GM21447 (cell line): ENCODE data around the gene STON1.
"Not testable (repeated sequence)": the region's sequence is repeated elsewhere in the genome, so short reads cannot be mapped to it uniquely, and the experiment has no call there.

Experiments
- ATAC-seq: cut with Tn5 transposase; IDR thresholded peaks from one replicate; pipeline ENCODE4 v1.9.1; 2021; ENCODE audit not compliant: unreplicated experiment

Gene STON1

DNA sequence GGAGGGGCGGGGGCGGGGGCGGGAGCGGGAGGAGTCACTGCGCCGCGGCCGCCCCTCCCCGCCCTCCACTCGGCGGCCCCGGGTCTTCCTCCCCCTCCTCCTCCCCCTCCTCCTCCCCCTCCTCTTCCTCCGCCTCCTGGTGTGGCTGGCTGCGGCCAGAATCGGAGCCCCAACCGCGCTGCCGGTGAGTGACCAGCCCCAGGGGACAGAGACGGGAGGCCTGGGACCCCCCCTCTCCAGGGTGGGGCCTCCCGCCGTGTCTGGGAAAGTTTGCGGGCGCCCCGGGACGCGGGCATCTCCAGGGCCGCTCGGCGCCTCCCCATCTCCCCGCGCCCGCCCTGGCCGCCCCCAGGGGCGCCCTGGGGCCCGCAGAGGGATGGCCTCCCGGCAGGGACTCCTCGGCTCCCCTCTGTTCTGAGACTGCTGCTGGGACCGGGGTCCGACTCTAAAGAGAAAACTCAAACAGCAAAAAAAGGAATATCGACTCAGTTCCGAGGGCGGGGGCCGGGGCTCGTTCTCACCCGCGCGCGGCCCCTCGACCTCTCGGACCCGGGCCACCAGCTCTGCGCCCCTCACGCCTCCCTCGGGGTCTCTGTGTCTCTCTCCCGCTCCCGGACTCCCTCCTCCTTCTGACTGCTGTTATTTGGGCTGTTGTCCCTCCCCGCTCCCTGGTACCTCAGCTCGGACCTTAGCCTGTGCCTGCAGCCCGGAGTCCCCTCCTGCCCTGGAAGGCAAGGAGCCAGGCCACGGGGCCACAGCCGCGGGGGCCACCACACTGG, at the start of gene STON1:
Gene STON1 (plus strand): TSS at position 122 of the 779 bp plus-strand sequence. CDS start 50,480 bp downstream, outside the sequence.
- ATAC-seq: peak; percentile 44

DNA sequence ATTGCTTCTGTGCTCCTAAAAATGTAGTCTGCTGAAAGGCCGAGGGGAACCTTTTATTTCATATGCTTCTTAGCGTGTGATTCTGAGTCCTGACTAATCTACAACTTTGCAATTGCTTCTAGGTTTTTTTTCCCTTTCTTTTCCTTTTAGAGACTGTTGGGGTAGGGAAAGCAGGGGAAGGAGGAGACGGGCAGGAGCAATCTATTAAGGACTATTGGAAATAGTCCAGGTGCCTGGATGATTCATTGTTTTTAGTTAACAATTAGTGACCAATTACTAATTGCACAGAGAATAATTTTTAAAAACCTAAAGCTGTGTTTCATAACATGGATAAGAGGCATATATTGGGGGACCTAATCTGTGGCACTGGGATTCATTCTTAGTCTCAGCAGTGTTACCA, 49.4 kb upstream of the STON1 start:
- ATAC-seq: no peak

DNA sequence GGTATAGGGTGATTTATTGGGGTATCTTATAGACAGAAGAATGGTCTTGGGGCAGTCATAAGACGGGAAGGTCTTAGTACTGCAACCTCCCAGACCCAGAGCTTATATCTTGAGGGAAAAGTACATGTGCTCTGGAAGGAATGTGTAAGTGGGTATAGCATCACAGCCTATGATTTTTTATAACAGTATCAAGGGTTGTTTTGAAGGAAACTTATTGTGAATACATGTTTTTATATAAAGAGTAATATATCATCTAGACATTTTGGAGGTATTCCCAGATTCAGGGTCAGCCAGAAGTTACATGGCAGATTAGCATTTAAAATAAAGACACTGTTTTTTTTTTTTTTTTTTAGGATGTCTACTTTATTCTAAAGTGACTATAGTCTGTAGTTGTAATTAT, 47.6 kb upstream of the STON1 start:
- no peak for ATAC-seq

- no peak for ATAC-seq
Measured at GRCh38 chr2:48482769-48483168, 47.2 kb upstream of the STON1 start.

DNA sequence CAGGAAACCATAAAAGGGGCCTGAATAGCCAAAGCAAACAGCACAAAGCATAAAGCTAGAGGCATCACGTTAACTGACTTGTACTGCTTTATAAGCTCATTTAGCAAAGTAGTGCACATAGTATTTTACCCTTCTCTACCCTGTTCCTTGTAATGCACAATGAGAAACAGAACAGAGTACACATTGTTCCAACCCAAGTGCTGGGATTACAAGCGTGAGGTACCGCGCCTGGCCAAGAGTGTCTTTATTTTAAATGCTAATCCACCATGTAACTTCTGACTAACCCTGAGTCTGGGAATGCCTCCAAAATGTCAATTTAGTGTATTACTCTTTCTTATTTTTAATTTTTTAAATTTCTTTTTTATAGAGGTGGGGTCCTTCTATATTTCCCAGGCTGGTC, 46.4 kb upstream of the STON1 start:
- ATAC-seq: no peak

- ATAC-seq: no peak
Measured at GRCh38 chr2:48483916-48484315, 46.0 kb upstream of the STON1 start.

DNA sequence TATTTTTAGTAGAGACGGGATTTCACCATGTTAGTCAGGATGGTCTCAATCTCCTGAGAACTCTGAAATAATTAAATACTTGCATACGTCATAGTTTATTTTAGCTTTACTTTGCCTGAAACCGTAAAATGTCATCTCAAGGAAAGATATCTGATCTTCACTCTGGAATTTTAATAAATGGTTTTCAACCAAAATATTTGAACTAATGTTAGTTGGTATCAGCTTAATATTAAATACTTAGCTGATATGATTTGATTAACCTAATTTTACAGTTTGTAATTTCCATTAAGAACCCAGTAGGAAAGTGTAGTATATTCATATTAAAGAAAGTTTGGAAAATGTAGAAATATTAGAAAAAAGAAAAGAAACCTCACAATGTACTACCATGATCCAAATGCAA, 41.4 kb upstream of the STON1 start:
- no peak for ATAC-seq

- no peak for ATAC-seq
Measured at GRCh38 chr2:48496849-48497248, 33.1 kb upstream of the STON1 start.

DNA sequence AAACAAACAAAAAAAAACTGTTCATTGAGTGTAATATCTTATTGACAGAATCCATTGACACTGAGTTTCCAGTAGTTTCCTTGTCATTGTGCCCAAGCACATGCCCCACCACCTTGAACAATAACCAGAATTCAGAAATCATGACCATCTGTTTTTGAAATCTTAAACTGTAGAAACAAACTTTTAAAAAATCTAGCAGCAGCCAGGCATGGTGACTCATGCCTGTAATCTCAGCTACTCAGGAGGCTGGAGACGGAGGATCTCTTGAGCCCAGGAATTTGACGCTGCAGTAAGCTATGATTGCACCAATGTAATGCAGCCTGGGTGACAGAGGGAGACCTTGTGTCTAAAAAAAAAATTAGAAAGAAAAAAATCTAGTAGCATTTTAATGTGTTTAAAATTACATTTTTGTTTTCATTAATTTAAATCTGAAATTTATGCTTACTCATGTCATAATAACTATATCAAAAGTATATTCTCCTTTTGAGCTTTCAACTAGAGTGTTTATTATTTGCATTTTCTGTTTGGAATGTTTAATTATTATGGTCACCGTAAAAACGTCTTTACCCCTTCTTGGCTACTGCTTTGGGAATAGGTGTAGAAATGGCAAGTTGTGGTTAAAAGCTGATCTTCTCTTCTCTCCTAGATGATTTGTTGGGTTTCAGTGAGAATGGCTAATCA, 25.2 kb upstream of the STON1 start:
- ATAC-seq: no peak

DNA sequence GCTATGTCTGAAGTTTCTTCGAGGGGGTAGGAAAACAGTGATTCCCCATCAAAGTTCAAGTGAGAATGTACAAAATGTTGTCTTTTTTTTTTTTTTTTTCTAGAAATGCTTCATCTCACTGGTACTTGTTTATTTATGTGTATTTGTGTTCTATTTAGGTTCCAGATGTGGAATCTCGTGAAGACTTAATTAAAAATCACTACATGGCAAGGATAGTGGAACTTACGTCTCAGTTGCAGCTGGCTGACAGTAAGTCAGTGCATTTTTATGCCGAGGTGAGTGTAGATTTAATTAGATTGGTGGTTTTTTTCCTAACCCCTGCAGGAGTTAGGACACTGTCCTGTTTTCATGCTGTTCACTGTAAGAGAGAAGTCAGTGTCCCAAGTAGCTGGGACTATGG, 22.8 kb upstream of the STON1 start:
- ATAC-seq: no peak

DNA sequence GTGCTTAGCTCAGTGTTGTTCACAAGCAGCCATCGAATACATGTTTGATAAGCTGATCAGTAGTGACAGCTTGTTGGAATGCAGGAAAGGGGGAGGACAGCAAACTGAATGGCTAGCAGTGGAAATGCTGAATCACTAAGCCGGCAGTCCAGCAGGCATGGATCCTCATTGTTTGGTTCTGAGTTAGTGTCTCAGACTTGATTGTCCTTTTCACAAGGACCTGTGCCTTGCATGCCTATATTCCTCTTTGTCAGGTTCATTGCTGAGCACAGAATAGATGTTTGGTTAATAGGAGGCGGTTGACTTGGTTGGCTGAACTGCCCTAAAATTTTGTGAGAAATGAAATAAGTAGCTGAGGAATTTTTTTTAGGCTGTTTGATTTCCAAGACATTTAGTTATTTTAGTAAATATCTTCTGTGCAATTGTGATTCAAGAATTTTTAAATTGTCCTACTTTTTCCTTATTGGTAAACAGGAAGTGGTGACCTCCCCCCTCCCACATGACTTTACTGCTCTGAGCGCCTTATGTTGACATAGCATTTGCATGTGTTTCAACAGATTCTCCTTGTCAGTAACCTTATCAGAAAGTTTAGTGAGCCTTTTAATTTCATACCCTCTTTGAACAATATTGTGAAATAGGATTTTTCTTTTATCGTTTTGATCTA, 21.4 kb upstream of the STON1 start:
- no peak for ATAC-seq

GRCh38 chr2:48510329-48510728, 19.6 kb upstream of the STON1 start:
- ATAC-seq: no peak

DNA sequence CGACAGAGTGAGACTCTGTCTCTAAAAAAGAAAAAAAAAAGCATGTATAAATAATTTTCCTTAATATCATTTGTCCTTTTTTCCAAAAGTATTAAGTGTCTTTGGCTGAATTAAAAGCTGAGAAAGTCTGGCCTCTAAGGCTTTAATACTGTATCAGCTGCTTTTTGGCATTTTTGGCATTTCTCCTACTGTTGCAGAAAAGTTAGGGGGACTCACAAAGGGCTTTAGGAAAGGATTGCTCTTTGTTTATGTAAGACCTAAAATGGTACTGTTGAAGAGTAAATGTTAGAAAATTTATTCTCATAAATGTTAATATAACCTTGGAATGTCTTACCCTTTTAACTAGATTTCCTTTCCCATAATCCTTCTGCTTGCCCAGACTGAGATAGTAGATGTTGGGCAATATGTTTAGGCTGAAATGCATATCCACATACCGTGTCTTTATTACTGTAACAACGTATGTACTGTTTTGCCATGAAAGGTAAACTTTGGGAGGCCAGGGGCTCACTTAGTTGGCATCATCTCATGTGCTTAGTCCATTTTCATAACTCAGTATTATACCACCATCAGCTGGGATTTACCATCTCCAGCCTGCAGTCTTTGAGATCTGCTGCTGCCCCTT, 18.0 kb upstream of the STON1 start:
- no peak for ATAC-seq

DNA sequence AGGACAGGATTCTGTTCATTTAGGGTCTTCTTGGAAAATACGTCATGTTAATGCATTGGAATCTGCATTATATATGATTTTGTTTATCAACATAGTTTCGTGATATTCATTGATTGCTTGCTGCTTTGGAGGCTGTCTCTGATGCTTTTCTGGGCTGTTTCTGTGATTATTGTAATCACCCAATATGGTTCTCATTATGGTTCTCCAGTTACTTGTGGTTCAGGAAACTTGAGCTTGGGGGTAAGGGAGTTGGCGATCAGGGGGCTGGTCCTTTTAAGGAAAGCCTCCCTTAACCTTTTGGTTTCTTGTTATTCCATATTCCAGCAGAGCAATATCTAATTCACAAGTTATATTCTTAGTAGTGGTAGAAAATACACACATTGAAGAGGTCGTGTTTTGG, 17.4 kb upstream of the STON1 start:
- ATAC-seq: no peak

GRCh38 chr2:48514348-48515003, 15.5 kb upstream of the STON1 start:
- no peak for ATAC-seq

- no peak for ATAC-seq
Measured at GRCh38 chr2:48515513-48515985, 14.4 kb upstream of the STON1 start.

DNA sequence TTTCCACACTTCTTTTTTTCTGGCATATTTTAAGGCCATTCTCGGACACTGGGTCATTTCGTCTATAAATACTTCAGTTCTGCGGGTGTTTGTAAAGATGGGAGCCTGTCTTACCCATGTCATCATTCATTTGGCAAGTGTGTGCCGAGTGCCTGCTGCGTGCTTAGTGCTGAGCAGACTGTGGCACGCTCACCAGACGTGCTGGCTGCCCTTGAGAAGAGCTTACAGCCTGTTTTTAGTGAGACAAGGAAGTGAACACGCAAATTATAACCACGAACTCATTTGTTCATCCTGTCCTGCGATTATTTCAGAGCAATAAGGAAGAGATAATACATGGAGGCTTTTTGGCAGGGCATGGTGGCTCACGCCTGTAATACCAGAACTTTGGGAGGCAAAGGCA, 10.4 kb upstream of the STON1 start:
- no peak for ATAC-seq

DNA sequence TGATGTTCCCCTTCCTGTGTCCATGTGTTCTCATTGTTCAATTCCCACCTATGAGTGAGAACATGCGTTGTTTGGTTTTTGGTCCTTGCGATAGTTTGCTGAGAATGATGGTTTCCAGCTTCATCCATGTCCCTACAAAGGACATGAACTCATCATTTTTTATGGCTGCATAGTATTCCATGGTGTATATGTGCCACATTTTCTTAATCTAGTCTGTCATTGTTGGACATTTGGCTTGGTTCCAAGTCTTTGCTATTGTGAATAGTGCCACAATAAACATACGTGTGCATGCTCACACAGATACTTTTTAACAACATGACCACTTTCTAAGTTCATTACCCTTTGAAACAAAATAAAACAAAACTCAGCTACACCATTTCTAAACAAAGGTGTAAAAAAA, 5.2 kb upstream of the STON1 start:
- not testable (repeated sequence) for ATAC-seq

GRCh38 chr2:48525269-48525943, 4.5 kb upstream of the STON1 start:
- no peak for ATAC-seq

DNA sequence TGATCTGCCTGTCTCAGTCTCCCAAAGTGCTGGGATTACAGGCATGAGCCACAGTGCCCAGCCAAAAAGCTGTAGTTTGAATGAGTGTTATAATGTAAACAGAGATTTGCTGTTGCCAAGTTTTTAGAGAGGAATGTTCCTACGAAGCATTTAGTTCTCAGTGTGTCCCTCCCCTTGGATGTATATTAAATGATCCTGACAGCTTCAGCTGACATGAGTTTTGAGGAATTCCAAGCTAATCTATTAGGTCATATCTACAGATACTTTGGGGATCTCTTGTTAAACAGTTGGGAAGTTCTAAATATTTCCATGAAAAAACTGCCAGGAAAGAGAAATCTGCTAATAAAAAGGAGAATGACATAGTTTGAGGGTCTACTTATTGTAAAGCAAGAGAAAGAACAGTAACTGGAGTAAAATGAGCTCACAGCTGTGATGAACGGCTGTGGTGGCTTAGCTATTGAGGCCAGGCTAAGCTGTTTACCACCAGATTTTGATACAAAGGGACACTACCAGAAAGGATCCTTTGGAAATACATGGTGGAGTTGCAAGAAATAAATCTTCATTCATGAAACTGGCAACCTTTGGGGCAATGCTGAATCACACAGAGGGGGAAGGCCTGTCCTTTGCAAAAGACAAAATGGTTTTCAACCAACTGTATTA, 2.6 kb upstream of the STON1 start:
- no peak for ATAC-seq
